GM12878 (cell line): ENCODE measurements around the gene DGKB. TPM values are rescaled to one million over a fixed set of nuclear protein-coding genes. Genes with fewer than 3 reads are reported as not detected.
A peak's percentile ranks its signal among the peaks of the same experiment; 100 is the strongest.

Experiments
- ATAC-seq: fragments of 200-7000 bp; cut with Tn5 transposase; 3 replicates; pipeline ENCODE4 v1.9.1; 2020; ENCODE audit warnings: mild to moderate bottlenecking, moderate library complexity
- BruUV-seq: library from RNA; stranded (reverse); fragments of 400-500 nt; replicated peaks from 2 replicates; lab custom pipeline; 2021; lab: Mats Ljungman, UMichigan
- CTCF ChIA-PET: fragments of 300-600 bp; sonication (Branson Sonifier 250); formaldehyde crosslinking; extraction: SDS; loops from one replicate; lab custom pipeline; 2021; ENCODE audit warnings: inconsistent platforms; lab: Yijun Ruan, JAX
- POLR2A ChIA-PET: fragments of 350-600 bp; formaldehyde crosslinking; extraction: SDS; loops from one replicate; lab custom pipeline; 2021; ENCODE audit warnings: inconsistent platforms; lab: Charles Lee
- RAD21 ChIA-PET: fragments of 300-600 bp; sonication (Branson Sonifier 250); formaldehyde crosslinking; loops from one replicate; lab custom pipeline; 2023; ENCODE audit warnings: antibody characterized with exemption; ENCODE audit not compliant: unreplicated experiment; lab: Charles Lee
- SMC1A ChIA-PET: fragments of 300-600 bp; sonication (Branson Sonifier 250); formaldehyde crosslinking; loops from one replicate; lab custom pipeline; 2023; ENCODE audit not compliant: unreplicated experiment, uncharacterized antibody; lab: Charles Lee
- DNase-seq: peaks from one replicate; pipeline ENCODE4 v3.0.0-alpha.2; 2011; ENCODE audit warnings: low read depth, low spot score
- FAIRE-seq: peaks from 3 replicates; lab custom pipeline; 2011; peaks lifted over from hg19 to GRCh38; lab: Jason Lieb, UNC
- H2AFZ ChIP-seq: 2 replicates; pipeline ENCODE4 v1.6.0; 2011; ENCODE audit warnings: low read depth, low read length, control low read depth; ENCODE audit not compliant: control insufficient read depth
- H3K27ac ChIP-seq: 2 replicates; pipeline ENCODE4 v1.5.1; 2011; ENCODE audit warnings: control low read depth; ENCODE audit not compliant: control insufficient read depth, insufficient read depth
- H3K27me3 ChIP-seq, 2 experiments: replicated peaks in 1 of 2; 2 replicates each; pipeline versions ENCODE4 v1.6.0 to v1.6.1; 2011; ENCODE audit warnings: low read length in 1 of 2; ENCODE audit not compliant: control insufficient read depth in 2 of 2, insufficient read depth in 2 of 2
- H3K36me3 ChIP-seq, 2 experiments: 2 replicates each; pipeline ENCODE4 v1.5.1; 2011; ENCODE audit warnings: low read length in 1 of 2; ENCODE audit not compliant: control insufficient read depth in 2 of 2, insufficient read depth in 2 of 2
- H3K4me1 ChIP-seq: 2 replicates; pipeline ENCODE4 v1.6.1; 2011; ENCODE audit warnings: mild to moderate bottlenecking, low read length, moderate library complexity, mixed read lengths; ENCODE audit not compliant: control insufficient read depth, insufficient read depth
- H3K4me2 ChIP-seq: 2 replicates; pipeline ENCODE4 v1.6.0; 2011; ENCODE audit warnings: control low read depth; ENCODE audit not compliant: control insufficient read depth, insufficient read depth
- H3K4me3 ChIP-seq: fragments of 200-600 bp; sonication (generic); 2 replicates; pipeline ENCODE4 v1.5.1; 2016
- H3K79me2 ChIP-seq: 2 replicates; pipeline ENCODE4 v1.6.0; 2011; ENCODE audit warnings: low read length; ENCODE audit not compliant: control insufficient read depth, insufficient read depth
- H3K9ac ChIP-seq: 2 replicates; pipeline ENCODE4 v1.8.0; 2011; ENCODE audit warnings: low read length, control low read depth, mixed read lengths; ENCODE audit not compliant: control insufficient read depth, insufficient read depth
- H3K9me3 ChIP-seq: replicated peaks from 3 replicates; pipeline ENCODE4 v1.5.1; 2011; ENCODE audit warnings: mild to moderate bottlenecking, low read length; ENCODE audit not compliant: control insufficient read depth, insufficient read depth
- H4K20me1 ChIP-seq: 2 replicates; pipeline ENCODE4 v1.6.0; 2011; ENCODE audit not compliant: control insufficient read depth, insufficient read depth
- CHD1 ChIP-seq: IDR thresholded peaks from 2 replicates; pipeline ENCODE4 v1.6.1; 2012; ENCODE audit warnings: low read depth, low read length, improper control_type of control experiment
- FOXK2 ChIP-seq: fragments of 450-650 bp; IDR thresholded peaks from 2 replicates; pipeline ENCODE4 v1.6.1; 2017; ENCODE audit warnings: mild to moderate bottlenecking, moderate library complexity
- NFYB ChIP-seq: IDR thresholded peaks from 2 replicates; pipeline ENCODE4 v1.6.1; 2011; ENCODE audit warnings: low read depth, mild to moderate bottlenecking, low read length, improper control_type of control experiment, moderate library complexity; ENCODE audit not compliant: insufficient read depth
- NRF1 ChIP-seq: conservative IDR thresholded peaks from 2 replicates; pipeline ENCODE4 v1.6.1; 2011; ENCODE audit warnings: mild to moderate bottlenecking, low read depth, low read length, improper control_type of control experiment
- POLR2A ChIP-seq: IDR thresholded peaks from 2 replicates; pipeline ENCODE4 v1.6.1; 2011; ENCODE audit warnings: low read depth, mild to moderate bottlenecking, low read length
- RELA ChIP-seq: fragments of 450-650 bp; IDR thresholded peaks from 2 replicates; pipeline ENCODE4 v1.8.0; 2014; ENCODE audit warnings: borderline replicate concordance; ENCODE audit not compliant: partially characterized antibody
- SREBF2 ChIP-seq: IDR thresholded peaks from 2 replicates; pipeline ENCODE4 v1.6.1; 2012; ENCODE audit warnings: mild to moderate bottlenecking, low read length
- STAT1 ChIP-seq: fragments of 450-650 bp; conservative IDR thresholded peaks from 2 replicates; pipeline ENCODE4 v1.6.1; 2014; ENCODE audit warnings: antibody characterized with exemption, mild to moderate bottlenecking
- SUPT20H ChIP-seq: IDR thresholded peaks from 2 replicates; pipeline ENCODE4 v1.6.1; 2011; ENCODE audit warnings: low read depth, mild to moderate bottlenecking, low read length, moderate library complexity, borderline replicate concordance; ENCODE audit not compliant: control insufficient read depth
- ZSCAN29 ChIP-seq: fragments of 450-650 bp; IDR thresholded peaks from 2 replicates; pipeline ENCODE4 v1.6.1; 2017; ENCODE audit warnings: mild to moderate bottlenecking, moderate library complexity
- WGBS: methylation state at CpG from one replicate; pipeline ENCODE4 v1.1.6; 2016; ENCODE audit warnings: low lambda C conversion rate; ENCODE audit not compliant: insufficient replicate concordance, insufficient coverage; ENCODE audit errors: missing lambda C conversion rate; 5-methylcytosine and 5-hydroxymethylcytosine counted together
- in situ Hi-C: fragments of 300-500 bp; cut with MboI; formaldehyde crosslinking; loops from 9 replicates; pipeline ENCODE4 v1.14.3; 2018; ENCODE audit warnings: mixed read lengths
- intact Hi-C: fragments of 100-400 bp; cut with micrococcal nuclease; formaldehyde crosslinking; loops from one replicate; pipeline ENCODE4 v1.14.2; 2022; ENCODE audit not compliant: unreplicated experiment
- polyA plus RNA-seq, 11 experiments: library from polyadenylated mRNA; depleted of rRNA in 4 of 11; unstranded in 6 of 11; stranded (reverse) in 5 of 11; fragments of >200 nt; fragmentation: Nextera tagmentation in 4 of 11; fragmentation: Illumina TruSeq in 1 of 11; extraction: Ambion mirVana in 4 of 11; extraction: Trizol in 1 of 11; gene quantifications; 1 replicate in 1 of 11; 2 replicates in 10 of 11; pipeline versions ENCODE4 v1.2.1 to v1.2.3, GENCODE V29; 2011 to 2016; ENCODE audit warnings: inconsistent platforms in 2 of 11, missing spikeins in 2 of 11, low read depth in 1 of 11
- total RNA-seq, 4 experiments: library from RNA; depleted of rRNA in 3 of 4; stranded (reverse); fragments of >200 nt in 3 of 4; fragmentation: Illumina TruSeq in 1 of 4; extraction: Trizol in 1 of 4; gene quantifications; 2 replicates each; pipeline versions ENCODE4 v1.2.1 to v1.2.3, GENCODE V29; 2013 to 2021
- TF ChIP-seq, protein P1 (sequence below): fragments of 450-650 bp; IDR thresholded peaks from 2 replicates; pipeline ENCODE4 v1.6.1; 2017; ENCODE audit warnings: mild to moderate bottlenecking, moderate library complexity

Gene DGKB
- total and polyA plus RNA-seq, 10 of the 15 experiments (the other 5 are each of a cell fraction or from before 2014, with no cell fraction given), result 0.02 to 0.10 (median 0.04) TPM; not detected in 6

DNA sequence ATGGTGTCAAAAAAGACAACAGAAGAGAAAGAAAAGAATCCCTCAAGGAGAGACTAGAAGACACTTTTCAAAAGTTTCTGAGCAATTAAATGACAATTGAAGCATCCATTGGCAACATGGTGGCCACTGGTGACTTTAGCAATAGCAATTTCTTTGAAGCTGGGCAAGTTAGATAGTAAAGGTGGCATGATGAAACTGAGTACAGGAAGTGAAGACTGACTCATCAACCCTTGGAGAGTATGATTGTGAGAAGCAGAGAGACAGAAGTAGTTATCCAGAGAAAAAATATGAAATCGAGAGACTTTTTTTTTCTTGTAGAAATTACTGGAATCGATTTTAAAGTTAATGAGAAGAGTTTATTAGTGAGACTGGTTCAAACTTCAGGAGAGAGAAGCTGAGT, 52.5 kb downstream of the DGKB start:
- RAD21 ChIA-PET, result no interaction called here
- 0% methylated on average over 2 of the region's 2 CpGs for WGBS
- ATAC-seq, result peak; percentile 69
- BruUV-seq, result no TSS peak
- TF ChIP-seq SREBF2, result no peak
- no peak for TF ChIP-seq POLR2A
- no peak for TF ChIP-seq NFYB
- no peak for TF ChIP-seq CHD1
- no peak for TF ChIP-seq RELA
- TF ChIP-seq STAT1, result no peak
- no peak for TF ChIP-seq FOXK2
- TF ChIP-seq, protein P1, sequence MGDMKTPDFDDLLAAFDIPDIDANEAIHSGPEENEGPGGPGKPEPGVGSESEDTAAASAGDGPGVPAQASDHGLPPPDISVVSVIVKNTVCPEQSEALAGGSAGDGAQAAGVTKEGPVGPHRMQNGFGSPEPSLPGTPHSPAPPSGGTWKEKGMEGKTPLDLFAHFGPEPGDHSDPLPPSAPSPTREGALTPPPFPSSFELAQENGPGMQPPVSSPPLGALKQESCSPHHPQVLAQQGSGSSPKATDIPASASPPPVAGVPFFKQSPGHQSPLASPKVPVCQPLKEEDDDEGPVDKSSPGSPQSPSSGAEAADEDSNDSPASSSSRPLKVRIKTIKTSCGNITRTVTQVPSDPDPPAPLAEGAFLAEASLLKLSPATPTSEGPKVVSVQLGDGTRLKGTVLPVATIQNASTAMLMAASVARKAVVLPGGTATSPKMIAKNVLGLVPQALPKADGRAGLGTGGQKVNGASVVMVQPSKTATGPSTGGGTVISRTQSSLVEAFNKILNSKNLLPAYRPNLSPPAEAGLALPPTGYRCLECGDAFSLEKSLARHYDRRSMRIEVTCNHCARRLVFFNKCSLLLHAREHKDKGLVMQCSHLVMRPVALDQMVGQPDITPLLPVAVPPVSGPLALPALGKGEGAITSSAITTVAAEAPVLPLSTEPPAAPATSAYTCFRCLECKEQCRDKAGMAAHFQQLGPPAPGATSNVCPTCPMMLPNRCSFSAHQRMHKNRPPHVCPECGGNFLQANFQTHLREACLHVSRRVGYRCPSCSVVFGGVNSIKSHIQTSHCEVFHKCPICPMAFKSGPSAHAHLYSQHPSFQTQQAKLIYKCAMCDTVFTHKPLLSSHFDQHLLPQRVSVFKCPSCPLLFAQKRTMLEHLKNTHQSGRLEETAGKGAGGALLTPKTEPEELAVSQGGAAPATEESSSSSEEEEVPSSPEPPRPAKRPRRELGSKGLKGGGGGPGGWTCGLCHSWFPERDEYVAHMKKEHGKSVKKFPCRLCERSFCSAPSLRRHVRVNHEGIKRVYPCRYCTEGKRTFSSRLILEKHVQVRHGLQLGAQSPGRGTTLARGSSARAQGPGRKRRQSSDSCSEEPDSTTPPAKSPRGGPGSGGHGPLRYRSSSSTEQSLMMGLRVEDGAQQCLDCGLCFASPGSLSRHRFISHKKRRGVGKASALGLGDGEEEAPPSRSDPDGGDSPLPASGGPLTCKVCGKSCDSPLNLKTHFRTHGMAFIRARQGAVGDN, result no peak
- TF ChIP-seq SUPT20H, result no peak
- no peak for TF ChIP-seq ZSCAN29
- no peak for TF ChIP-seq NRF1
- SMC1A ChIA-PET, result no interaction called here
- Histone ChIP-seq H3K9me3 (no peaks in the 10 kb centered on the region), H3K4me3 (no peak overlapping the region), H3K9ac (no peak overlapping the region), H4K20me1 (no peaks in the 10 kb centered on the region), H3K27me3 (no peaks in the 10 kb centered on the region), H2AFZ (no peak overlapping the region), H3K27ac (no peak overlapping the region), H3K4me1 (no peaks in the 10 kb centered on the region), H3K79me2 (no peaks in the 10 kb centered on the region), H3K36me3 (no peaks in the 10 kb centered on the region), H3K4me2 (no peak overlapping the region)
- POLR2A ChIA-PET, result no interaction called here
- intact Hi-C loops, result no loop called here
- no peak for DNase-seq
- CTCF ChIA-PET, result no interaction called here
- in situ Hi-C loops, result no loop called here
- FAIRE-seq, result no peak
